ENCODE data around the gene CYS1. TPM values are rescaled to one million over a fixed set of nuclear protein-coding genes. Genes with fewer than 3 reads are reported as not detected.
A peak's percentile ranks its signal among the peaks of the same experiment; 100 is the strongest.

The CYS1 gene
- total and polyA plus RNA-seq, 4 donors = 0.07 to 4.1 (median 1.0) TPM

DNA sequence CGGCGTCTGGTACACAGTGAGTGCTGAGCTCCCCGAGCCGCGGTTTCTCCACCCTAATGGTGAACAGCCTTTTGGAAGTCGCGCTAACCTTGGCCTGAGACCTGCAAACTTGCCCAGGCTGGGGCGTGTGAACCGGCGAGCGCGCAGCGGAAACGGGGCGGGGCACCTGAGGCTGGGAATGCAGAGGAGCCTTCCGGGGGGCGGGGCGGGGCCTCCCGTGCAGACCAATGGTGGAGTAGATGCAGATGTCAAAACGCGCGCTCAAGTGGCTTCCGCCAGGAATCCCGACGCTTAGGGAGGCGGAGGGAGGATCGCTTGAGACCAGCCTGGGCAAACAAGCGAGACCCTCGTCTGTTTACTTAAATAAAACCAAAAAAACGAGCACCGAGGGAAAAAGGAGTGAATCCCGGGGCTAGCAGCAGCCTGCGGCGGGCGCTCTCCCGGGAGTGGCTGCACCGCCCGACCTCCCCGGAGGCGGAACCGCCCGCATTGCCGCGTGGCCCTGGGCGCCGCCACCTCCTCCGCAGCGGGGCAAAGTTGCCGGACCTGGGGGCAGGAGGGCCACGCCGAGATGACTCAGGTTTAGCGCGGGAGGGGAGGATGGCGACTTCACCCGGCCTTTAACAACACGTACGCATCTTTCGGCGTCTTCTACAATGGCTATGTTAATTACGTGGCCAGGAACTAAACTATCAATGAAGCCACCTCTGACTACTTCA lies 40.1 kb upstream of the CYS1 start:
- peak; percentile 96 for DNase-seq (ENCODE audit: low spot score)
- under 1% methylated on average over 60 of the region's 60 CpGs for WGBS
- Histone ChIP-seq H3K27ac (ENCODE audit: low read depth in 1 of 2, low read length in 2 of 2) (peak overlapping the region; percentile 81 to 88), H3K27me3 (ENCODE audit: control insufficient read depth in 4 of 4, insufficient read depth in 4 of 4, low read length in 3 of 4) (no peaks in the 10 kb centered on the region), H3K9me3 (ENCODE audit: control insufficient read depth in 4 of 4, low read length in 3 of 4) (no peaks in the 10 kb centered on the region), H3K4me1 (ENCODE audit: control insufficient read depth in 4 of 4, insufficient read depth in 4 of 4, low read length in 3 of 4) (peaks cover 20 to 35% (median 28%) of the 10 kb centered on the region in 4 donors), H3K4me3 (ENCODE audit: low read depth in 1 of 3, low read length in 3 of 3) (peak overlapping the region; percentile 55 to 65 (median 57)), H3K36me3 (ENCODE audit: control insufficient read depth in 4 of 4, insufficient read depth in 3 of 4, low read depth in 1 of 4, low read length in 3 of 4) (no peaks in the 10 kb centered on the region), H3K9ac (ENCODE audit: low read depth in 1 of 2, low read length in 2 of 2) (peak overlapping the region in 1 of 2 donors; percentile 53)
- TF ChIP-seq SP1 (IDR thresholded peaks at IDR 0.05) = peak; percentile 82
- TF ChIP-seq HNF4A (conservative IDR thresholded peaks at IDR 0.05) = peak; percentile 79 to 88
- TF ChIP-seq GABPA (IDR thresholded peaks at IDR 0.05 in 1 of 2, conservative IDR thresholded peaks at IDR 0.05 in 1 of 2) = peak; percentile 59 to 84
- no peak for TF ChIP-seq FOXA2 (IDR thresholded peaks at IDR 0.05)
- no peak for TF ChIP-seq FOXA1 (IDR thresholded peaks at IDR 0.05)
- peak; percentile 41 for TF ChIP-seq HNF4G (IDR thresholded peaks at IDR 0.05)
- TF ChIP-seq EGR1 (IDR thresholded peaks at IDR 0.05; ENCODE audit: low read depth in 2 of 2) = peak; percentile 27 to 51
- TF ChIP-seq, protein P1, sequence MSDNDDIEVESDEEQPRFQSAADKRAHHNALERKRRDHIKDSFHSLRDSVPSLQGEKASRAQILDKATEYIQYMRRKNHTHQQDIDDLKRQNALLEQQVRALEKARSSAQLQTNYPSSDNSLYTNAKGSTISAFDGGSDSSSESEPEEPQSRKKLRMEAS (IDR thresholded peaks at IDR 0.05) = no peak
- peak; percentile 63 to 73 for TF ChIP-seq RXRA (IDR thresholded peaks at IDR 0.05)
- TF ChIP-seq RAD21 (IDR thresholded peaks at IDR 0.05) = peak in 1 of 2 donors; percentile 42
- peak in 1 of 2 donors; percentile 3 for TF ChIP-seq JUND (IDR thresholded peaks at IDR 0.05)
- TF ChIP-seq TAF1 (conservative IDR thresholded peaks at IDR 0.05) = peak; percentile 36
- TF ChIP-seq, protein P2, sequence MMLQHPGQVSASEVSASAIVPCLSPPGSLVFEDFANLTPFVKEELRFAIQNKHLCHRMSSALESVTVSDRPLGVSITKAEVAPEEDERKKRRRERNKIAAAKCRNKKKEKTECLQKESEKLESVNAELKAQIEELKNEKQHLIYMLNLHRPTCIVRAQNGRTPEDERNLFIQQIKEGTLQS (IDR thresholded peaks at IDR 0.05) = no peak
- TF ChIP-seq YY1 (IDR thresholded peaks at IDR 0.05) = peak; percentile 78

DNA sequence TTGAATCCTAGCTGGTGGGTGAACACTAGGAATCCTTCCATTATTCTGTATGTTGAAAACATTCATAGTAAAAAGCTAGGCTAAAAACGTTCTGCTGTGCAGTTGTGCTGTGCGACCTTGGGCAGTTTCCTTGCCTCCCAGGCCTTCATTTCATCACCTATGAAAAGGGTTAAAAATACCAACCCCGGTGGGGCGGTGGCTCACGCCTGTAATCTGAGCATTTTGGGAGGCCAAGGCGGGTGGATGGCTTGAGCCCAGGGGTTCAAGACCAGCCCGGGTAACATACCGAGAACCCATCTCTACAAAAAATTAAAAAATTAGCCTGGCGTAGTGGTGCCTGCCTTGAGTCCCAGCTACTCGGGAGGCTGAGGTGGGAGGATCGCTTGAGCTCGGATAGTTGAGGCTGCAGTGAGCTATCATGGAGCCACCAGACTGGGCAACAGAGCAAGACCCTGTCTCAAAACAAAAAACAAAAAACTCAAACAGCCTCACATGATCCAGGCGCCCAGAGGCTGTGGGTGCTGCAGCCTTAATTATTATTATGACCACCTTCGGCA lies 39.5 kb upstream of the CYS1 start:
- peak overlapping the region in 1 of 3 donors; percentile 65 for H3K4me3 ChIP-seq (ENCODE audit: low read depth in 1 of 3, low read length in 3 of 3)
- H3K36me3 ChIP-seq (ENCODE audit: control insufficient read depth in 4 of 4, insufficient read depth in 3 of 4, low read depth in 1 of 4, low read length in 3 of 4) = no peaks in the 10 kb centered on the region
- peaks cover 20 to 35% (median 28%) of the 10 kb centered on the region in 4 donors for H3K4me1 ChIP-seq (ENCODE audit: control insufficient read depth in 4 of 4, insufficient read depth in 4 of 4, low read length in 3 of 4)
- no peaks in the 10 kb centered on the region for H3K27me3 ChIP-seq (ENCODE audit: control insufficient read depth in 4 of 4, insufficient read depth in 4 of 4, low read length in 3 of 4)
- TF ChIP-seq HNF4A (conservative IDR thresholded peaks at IDR 0.05) = no peak
- TF ChIP-seq SP1 (IDR thresholded peaks at IDR 0.05) = no peak
- no peak for TF ChIP-seq JUND (IDR thresholded peaks at IDR 0.05)
- TF ChIP-seq, protein P3, sequence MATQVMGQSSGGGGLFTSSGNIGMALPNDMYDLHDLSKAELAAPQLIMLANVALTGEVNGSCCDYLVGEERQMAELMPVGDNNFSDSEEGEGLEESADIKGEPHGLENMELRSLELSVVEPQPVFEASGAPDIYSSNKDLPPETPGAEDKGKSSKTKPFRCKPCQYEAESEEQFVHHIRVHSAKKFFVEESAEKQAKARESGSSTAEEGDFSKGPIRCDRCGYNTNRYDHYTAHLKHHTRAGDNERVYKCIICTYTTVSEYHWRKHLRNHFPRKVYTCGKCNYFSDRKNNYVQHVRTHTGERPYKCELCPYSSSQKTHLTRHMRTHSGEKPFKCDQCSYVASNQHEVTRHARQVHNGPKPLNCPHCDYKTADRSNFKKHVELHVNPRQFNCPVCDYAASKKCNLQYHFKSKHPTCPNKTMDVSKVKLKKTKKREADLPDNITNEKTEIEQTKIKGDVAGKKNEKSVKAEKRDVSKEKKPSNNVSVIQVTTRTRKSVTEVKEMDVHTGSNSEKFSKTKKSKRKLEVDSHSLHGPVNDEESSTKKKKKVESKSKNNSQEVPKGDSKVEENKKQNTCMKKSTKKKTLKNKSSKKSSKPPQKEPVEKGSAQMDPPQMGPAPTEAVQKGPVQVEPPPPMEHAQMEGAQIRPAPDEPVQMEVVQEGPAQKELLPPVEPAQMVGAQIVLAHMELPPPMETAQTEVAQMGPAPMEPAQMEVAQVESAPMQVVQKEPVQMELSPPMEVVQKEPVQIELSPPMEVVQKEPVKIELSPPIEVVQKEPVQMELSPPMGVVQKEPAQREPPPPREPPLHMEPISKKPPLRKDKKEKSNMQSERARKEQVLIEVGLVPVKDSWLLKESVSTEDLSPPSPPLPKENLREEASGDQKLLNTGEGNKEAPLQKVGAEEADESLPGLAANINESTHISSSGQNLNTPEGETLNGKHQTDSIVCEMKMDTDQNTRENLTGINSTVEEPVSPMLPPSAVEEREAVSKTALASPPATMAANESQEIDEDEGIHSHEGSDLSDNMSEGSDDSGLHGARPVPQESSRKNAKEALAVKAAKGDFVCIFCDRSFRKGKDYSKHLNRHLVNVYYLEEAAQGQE (IDR thresholded peaks at IDR 0.05) = no peak
- peak overlapping the region; percentile 81 to 88 for H3K27ac ChIP-seq (ENCODE audit: low read depth in 1 of 2, low read length in 2 of 2)
- 65% methylated on average over 14 of the region's 14 CpGs for WGBS
- no peaks in the 10 kb centered on the region for H3K9me3 ChIP-seq (ENCODE audit: control insufficient read depth in 4 of 4, low read length in 3 of 4)
- DNase-seq (ENCODE audit: low spot score) = no peak
- peak overlapping the region in 1 of 2 donors; percentile 24 for H3K9ac ChIP-seq (ENCODE audit: low read depth in 1 of 2, low read length in 2 of 2)

All from liver (tissue), 9 donors.